ENCODE data around the gene FAM117A. TPM values are rescaled to one million over a fixed set of nuclear protein-coding genes. Genes with fewer than 3 reads are reported as not detected.
"Not testable (repeated sequence)": the region's sequence is repeated elsewhere in the genome, so short reads cannot be mapped to it uniquely, and the experiment has no call there.

FAM117A gene
- total RNA-seq, 1 experiment from 2014 or later, result 0.52 TPM

GRCh38 chr17:49758464-49759010, 5.4 kb downstream of the FAM117A start:
- not testable (repeated sequence) for H3K79me2 ChIP-seq (ENCODE audit: low read length); H4K20me1 ChIP-seq (ENCODE audit: insufficient read depth, low read depth, low read length); H3K27ac ChIP-seq (ENCODE audit: low read length)

GRCh38 chr17:49757151-49757777, 6.7 kb downstream of the FAM117A start:
- H4K20me1 ChIP-seq (ENCODE audit: insufficient read depth, low read depth, low read length), result no peaks in the 10 kb centered on the region
- no peak overlapping the region for H3K9ac ChIP-seq (ENCODE audit: low read length)
- H3K4me3 ChIP-seq (ENCODE audit: low read length), result no peak overlapping the region
- H3K9me2 ChIP-seq (replicated peaks; ENCODE audit: insufficient read depth, low read length), result no peaks in the 10 kb centered on the region
- H3K9me3 ChIP-seq (ENCODE audit: low read length), result no peaks in the 10 kb centered on the region
- H3K27me3 ChIP-seq (ENCODE audit: low read length), result no peaks in the 10 kb centered on the region
- no peak for DNase-seq
- no peak overlapping the region for H3K4me2 ChIP-seq (ENCODE audit: low read depth, low read length, poor library complexity, severe bottlenecking)
- no peak overlapping the region for H2AFZ ChIP-seq (ENCODE audit: low read length)
- H3K36me3 ChIP-seq (ENCODE audit: insufficient read depth, low read length), result no peaks in the 10 kb centered on the region
- H3K79me2 ChIP-seq (ENCODE audit: low read length), result no peaks in the 10 kb centered on the region
- H3K27ac ChIP-seq (ENCODE audit: low read length), result no peak overlapping the region
- H3K4me1 ChIP-seq (ENCODE audit: low read length), result peaks cover 21% of the 10 kb centered on the region

More at GRCh38 chr17:49758464-49759010, 5.4 kb downstream of the FAM117A start:
- H3K9me3 ChIP-seq (ENCODE audit: low read length); H3K9ac ChIP-seq (ENCODE audit: low read length); H3K36me3 ChIP-seq (ENCODE audit: insufficient read depth, low read length); H3K4me3 ChIP-seq (ENCODE audit: low read length); H3K9me2 ChIP-seq (replicated peaks; ENCODE audit: insufficient read depth, low read length); H2AFZ ChIP-seq (ENCODE audit: low read length); H3K4me2 ChIP-seq (ENCODE audit: low read depth, low read length, poor library complexity, severe bottlenecking); DNase-seq; H3K27me3 ChIP-seq (ENCODE audit: low read length): not testable (repeated sequence)
- peaks cover 21% of the 10 kb centered on the region for H3K4me1 ChIP-seq (ENCODE audit: low read length)

GRCh38 chr17:49756323-49757150, 7.4 kb downstream of the FAM117A start:
- H3K4me3 ChIP-seq (ENCODE audit: low read length), result no peak overlapping the region
- no peaks in the 10 kb centered on the region for H3K9me3 ChIP-seq (ENCODE audit: low read length)
- H3K4me1 ChIP-seq (ENCODE audit: low read length), result peaks cover 21% of the 10 kb centered on the region
- no peak for DNase-seq
- no peaks in the 10 kb centered on the region for H3K27me3 ChIP-seq (ENCODE audit: low read length)
- H2AFZ ChIP-seq (ENCODE audit: low read length), result no peak overlapping the region
- no peak overlapping the region for H3K9ac ChIP-seq (ENCODE audit: low read length)
- H4K20me1 ChIP-seq (ENCODE audit: insufficient read depth, low read depth, low read length), result no peaks in the 10 kb centered on the region
- H3K27ac ChIP-seq (ENCODE audit: low read length), result no peak overlapping the region
- no peak overlapping the region for H3K4me2 ChIP-seq (ENCODE audit: low read depth, low read length, poor library complexity, severe bottlenecking)
- no peaks in the 10 kb centered on the region for H3K79me2 ChIP-seq (ENCODE audit: low read length)
- H3K36me3 ChIP-seq (ENCODE audit: insufficient read depth, low read length), result no peaks in the 10 kb centered on the region
- H3K9me2 ChIP-seq (replicated peaks; ENCODE audit: insufficient read depth, low read length), result no peaks in the 10 kb centered on the region

GRCh38 chr17:49755663-49756283, 8.2 kb downstream of the FAM117A start:
- Histone ChIP-seq H3K36me3 (ENCODE audit: insufficient read depth, low read length) (no peaks in the 10 kb centered on the region), H2AFZ (ENCODE audit: low read length) (no peak overlapping the region), H3K9ac (ENCODE audit: low read length) (no peak overlapping the region), H3K9me3 (ENCODE audit: low read length) (no peaks in the 10 kb centered on the region), H3K4me2 (ENCODE audit: low read depth, low read length, poor library complexity, severe bottlenecking) (no peak overlapping the region), H3K9me2 (replicated peaks; ENCODE audit: insufficient read depth, low read length) (no peaks in the 10 kb centered on the region), H3K4me3 (ENCODE audit: low read length) (no peak overlapping the region), H3K27ac (ENCODE audit: low read length) (no peak overlapping the region), H4K20me1 (ENCODE audit: insufficient read depth, low read depth, low read length) (no peaks in the 10 kb centered on the region), H3K79me2 (ENCODE audit: low read length) (no peaks in the 10 kb centered on the region), H3K27me3 (ENCODE audit: low read length) (no peaks in the 10 kb centered on the region), H3K4me1 (ENCODE audit: low read length) (peaks cover 19% of the 10 kb centered on the region)
- no peak for DNase-seq

- Histone ChIP-seq H3K9me3 (ENCODE audit: low read length) (no peaks in the 10 kb centered on the region), H3K4me1 (ENCODE audit: low read length) (peaks cover under 1% of the 10 kb centered on the region; the same call in 1 of the 2 replicates), H3K4me3 (ENCODE audit: low read length) (no peak overlapping the region), H3K27ac (ENCODE audit: low read length) (no peak overlapping the region), H3K9ac (ENCODE audit: low read length) (no peak overlapping the region), H3K4me2 (ENCODE audit: low read depth, low read length, poor library complexity, severe bottlenecking) (no peak overlapping the region), H3K9me2 (replicated peaks; ENCODE audit: insufficient read depth, low read length) (no peaks in the 10 kb centered on the region), H2AFZ (ENCODE audit: low read length) (no peak overlapping the region), H4K20me1 (ENCODE audit: insufficient read depth, low read depth, low read length) (no peaks in the 10 kb centered on the region), H3K79me2 (ENCODE audit: low read length) (no peaks in the 10 kb centered on the region), H3K36me3 (ENCODE audit: insufficient read depth, low read length) (no peaks in the 10 kb centered on the region), H3K27me3 (ENCODE audit: low read length) (no peaks in the 10 kb centered on the region)
- no peak for DNase-seq
Observed at GRCh38 chr17:49753959-49754391, 10.0 kb downstream of the FAM117A start.

GRCh38 chr17:49752508-49752907, 11.4 kb downstream of the FAM117A start:
- Histone ChIP-seq H2AFZ (ENCODE audit: low read length) (no peak overlapping the region), H3K9me2 (replicated peaks; ENCODE audit: insufficient read depth, low read length) (no peaks in the 10 kb centered on the region), H3K4me2 (ENCODE audit: low read depth, low read length, poor library complexity, severe bottlenecking) (no peak overlapping the region), H3K79me2 (ENCODE audit: low read length) (no peaks in the 10 kb centered on the region), H3K27ac (ENCODE audit: low read length) (no peak overlapping the region), H3K4me1 (ENCODE audit: low read length) (no peaks in the 10 kb centered on the region), H4K20me1 (ENCODE audit: insufficient read depth, low read depth, low read length) (no peaks in the 10 kb centered on the region), H3K9ac (ENCODE audit: low read length) (no peak overlapping the region), H3K27me3 (ENCODE audit: low read length) (no peaks in the 10 kb centered on the region), H3K9me3 (ENCODE audit: low read length) (no peaks in the 10 kb centered on the region), H3K4me3 (ENCODE audit: low read length) (no peak overlapping the region), H3K36me3 (ENCODE audit: insufficient read depth, low read length) (no peaks in the 10 kb centered on the region)
- no peak for DNase-seq

- Histone ChIP-seq H4K20me1 (ENCODE audit: insufficient read depth, low read depth, low read length) (no peaks in the 10 kb centered on the region), H3K9me2 (replicated peaks; ENCODE audit: insufficient read depth, low read length) (no peaks in the 10 kb centered on the region), H3K27me3 (ENCODE audit: low read length) (no peaks in the 10 kb centered on the region), H3K79me2 (ENCODE audit: low read length) (no peaks in the 10 kb centered on the region), H3K36me3 (ENCODE audit: insufficient read depth, low read length) (no peaks in the 10 kb centered on the region), H2AFZ (ENCODE audit: low read length) (no peak overlapping the region), H3K27ac (ENCODE audit: low read length) (no peak overlapping the region), H3K4me3 (ENCODE audit: low read length) (no peak overlapping the region), H3K4me1 (ENCODE audit: low read length) (no peaks in the 10 kb centered on the region), H3K4me2 (ENCODE audit: low read depth, low read length, poor library complexity, severe bottlenecking) (no peak overlapping the region), H3K9me3 (ENCODE audit: low read length) (no peaks in the 10 kb centered on the region), H3K9ac (ENCODE audit: low read length) (no peak overlapping the region)
- DNase-seq, result no peak
Observed at GRCh38 chr17:49749730-49750129, 14.2 kb downstream of the FAM117A start.

- Histone ChIP-seq H3K4me3 (ENCODE audit: low read length) (no peak overlapping the region), H3K4me2 (ENCODE audit: low read depth, low read length, poor library complexity, severe bottlenecking) (no peak overlapping the region), H3K9me3 (ENCODE audit: low read length) (no peaks in the 10 kb centered on the region), H2AFZ (ENCODE audit: low read length) (no peak overlapping the region), H3K9me2 (replicated peaks; ENCODE audit: insufficient read depth, low read length) (no peaks in the 10 kb centered on the region), H3K9ac (ENCODE audit: low read length) (no peak overlapping the region), H4K20me1 (ENCODE audit: insufficient read depth, low read depth, low read length) (no peaks in the 10 kb centered on the region), H3K4me1 (ENCODE audit: low read length) (no peaks in the 10 kb centered on the region), H3K79me2 (ENCODE audit: low read length) (no peaks in the 10 kb centered on the region), H3K36me3 (ENCODE audit: insufficient read depth, low read length) (no peaks in the 10 kb centered on the region), H3K27me3 (ENCODE audit: low read length) (no peaks in the 10 kb centered on the region), H3K27ac (ENCODE audit: low read length) (no peak overlapping the region)
- DNase-seq, result no peak
Observed at GRCh38 chr17:49748791-49749190, 15.1 kb downstream of the FAM117A start.
